Hippocampal formation (tissue), 2 donors: ENCODE results near the gene TRANK1.

Experiments
- DNase-seq, 2 donors: peaks; one replicate each; lab custom pipeline; 2025; lab: John Stamatoyannopoulos, UW

Gene TRANK1

DNA sequence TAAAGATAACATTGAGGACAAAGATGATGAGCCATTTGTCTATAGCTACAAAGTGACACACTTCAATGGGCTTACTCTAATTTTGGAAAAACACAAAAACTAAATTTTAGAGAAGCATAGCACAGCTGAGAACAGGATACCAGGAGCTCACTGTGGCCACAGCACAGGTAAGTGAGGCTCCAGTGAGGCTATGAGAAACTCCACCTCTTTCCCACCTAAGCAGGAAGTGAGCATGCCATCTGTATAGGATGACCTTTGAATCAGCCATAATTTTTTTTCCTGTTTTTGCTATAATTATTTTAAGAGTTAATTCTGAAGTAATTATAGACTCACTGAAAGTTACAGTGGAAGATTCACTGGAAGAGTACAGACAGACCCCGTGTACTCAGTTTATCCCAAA, 98.4 kb downstream of the TRANK1 start:
- DNase-seq, result no peak

GRCh38 chr3:36843065-36844051, 101.5 kb downstream of the TRANK1 start:
- peak in 1 of 2 donors; percentile 1 for DNase-seq

DNA sequence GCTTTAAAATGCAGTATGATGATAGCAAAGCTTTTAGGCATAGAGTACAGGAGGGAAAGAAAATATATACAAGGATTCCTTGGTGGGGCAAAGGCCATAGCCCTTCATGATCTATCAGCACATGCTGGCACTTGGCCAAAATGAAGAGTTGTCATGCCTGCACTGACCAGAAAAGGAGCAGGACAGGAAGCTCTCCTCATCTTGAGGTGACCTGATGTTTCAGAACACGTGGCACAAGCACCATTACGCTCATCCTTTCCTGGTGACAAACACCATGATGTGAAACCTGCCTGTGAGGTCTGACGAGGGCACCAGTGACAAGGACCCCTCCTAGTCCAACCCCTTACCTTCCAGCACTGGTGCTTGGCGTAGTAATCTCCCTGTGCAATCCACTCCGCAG, 102.6 kb downstream of the TRANK1 start:
- DNase-seq, result no peak

DNA sequence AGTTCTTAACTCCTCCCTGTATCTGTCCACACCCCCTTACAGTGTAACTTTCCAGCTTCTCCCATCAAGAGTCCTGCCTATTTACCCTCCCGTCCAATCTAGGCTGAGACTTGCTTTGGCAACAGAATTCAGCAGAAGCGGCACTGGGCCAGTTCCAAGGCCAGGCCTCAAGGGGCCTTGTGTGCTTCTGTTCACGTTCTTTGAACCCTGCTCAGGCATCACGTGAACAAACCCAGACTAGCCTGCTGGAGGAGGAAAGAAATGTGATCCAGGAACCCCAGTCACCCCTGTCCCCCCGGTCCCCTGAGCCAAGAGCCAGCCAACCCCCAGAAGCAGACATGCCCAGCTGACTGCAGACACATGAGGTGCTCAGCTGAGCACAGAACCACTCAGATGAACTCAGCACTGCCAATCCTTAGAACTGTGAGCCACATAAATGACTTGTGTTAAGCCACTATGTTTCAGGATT, 104.4 kb downstream of the TRANK1 start:
- DNase-seq, result no peak

DNA sequence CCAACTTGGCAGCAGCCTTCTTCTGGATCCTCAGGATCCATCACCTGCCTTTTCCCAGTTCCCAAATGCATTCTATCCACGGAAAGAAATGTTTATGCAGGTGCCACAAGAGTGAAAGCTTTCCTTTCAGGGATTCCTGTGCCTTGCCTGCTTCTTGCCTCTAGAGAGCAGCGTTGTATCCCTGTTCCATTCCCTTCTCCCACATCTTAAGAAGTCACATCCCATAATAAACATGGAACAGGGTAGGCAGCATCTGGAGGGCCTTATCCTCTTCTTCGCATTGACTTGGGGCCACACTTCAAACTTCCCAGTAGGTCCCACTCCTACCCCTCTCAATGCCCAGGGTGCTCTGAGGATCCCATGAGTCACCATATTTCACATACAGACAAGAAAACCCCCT, 107.8 kb downstream of the TRANK1 start:
- no peak for DNase-seq

DNA sequence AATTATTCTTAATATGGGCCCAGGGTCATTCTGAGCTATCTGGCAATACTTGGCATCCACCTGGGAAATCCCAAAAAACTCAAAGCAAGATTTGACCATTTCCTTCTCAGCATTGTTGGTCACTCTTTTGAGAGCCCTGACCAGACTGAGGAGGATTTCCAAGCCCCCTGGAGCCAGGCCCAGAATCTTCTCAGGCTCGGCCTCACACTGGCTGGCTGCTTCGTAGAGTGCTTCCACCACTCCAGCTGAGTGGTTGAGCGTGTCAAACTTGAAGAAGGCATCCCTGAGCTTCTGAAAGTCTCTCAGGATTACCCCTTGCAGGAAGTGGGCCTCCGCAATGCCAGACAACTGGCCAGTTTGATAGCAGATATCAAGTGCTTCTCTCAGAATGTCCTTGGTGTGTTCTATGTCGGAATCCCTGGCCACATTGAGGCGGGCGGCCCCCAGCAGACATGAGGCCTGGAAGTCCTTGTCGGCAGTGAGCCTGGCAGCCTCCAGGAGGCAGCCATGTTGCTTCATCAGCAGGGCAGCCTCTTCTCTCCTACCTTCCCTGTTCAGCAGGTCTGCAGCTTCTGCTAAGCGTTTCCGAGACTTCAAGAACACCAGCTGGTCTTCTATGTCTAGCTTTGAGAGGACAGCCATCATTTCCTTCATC, 111.6 kb downstream of the TRANK1 start:
- DNase-seq, result no peak

- DNase-seq, result no peak
These were observed 112.4 kb downstream of the TRANK1 start for GRCh38 chr3:36832406-36832805.

- no peak for DNase-seq
These were observed 117.7 kb downstream of the TRANK1 start for GRCh38 chr3:36827133-36827532.

GRCh38 chr3:36826240-36826639, 118.6 kb downstream of the TRANK1 start:
- DNase-seq, result no peak

DNA sequence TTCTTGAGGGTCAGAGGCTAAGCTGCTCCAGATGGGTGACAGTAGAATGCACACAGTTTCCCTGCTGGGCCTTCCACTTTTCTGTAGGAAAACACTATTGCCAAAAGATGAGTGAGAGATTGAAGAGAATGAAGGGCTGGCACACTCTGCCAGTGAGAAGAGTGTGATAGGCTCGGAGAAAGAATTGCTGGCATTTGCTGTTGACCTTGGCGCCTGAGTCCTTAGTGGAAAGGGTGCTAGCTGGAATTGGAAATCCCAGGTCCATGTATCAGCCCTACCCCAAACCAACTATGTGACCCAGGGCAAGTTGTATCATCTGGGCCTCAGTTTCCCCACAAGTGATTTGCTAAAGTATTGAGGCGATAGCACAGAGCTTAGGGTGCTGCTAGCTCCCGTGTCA, 120.4 kb downstream of the TRANK1 start:
- DNase-seq, result no peak

DNA sequence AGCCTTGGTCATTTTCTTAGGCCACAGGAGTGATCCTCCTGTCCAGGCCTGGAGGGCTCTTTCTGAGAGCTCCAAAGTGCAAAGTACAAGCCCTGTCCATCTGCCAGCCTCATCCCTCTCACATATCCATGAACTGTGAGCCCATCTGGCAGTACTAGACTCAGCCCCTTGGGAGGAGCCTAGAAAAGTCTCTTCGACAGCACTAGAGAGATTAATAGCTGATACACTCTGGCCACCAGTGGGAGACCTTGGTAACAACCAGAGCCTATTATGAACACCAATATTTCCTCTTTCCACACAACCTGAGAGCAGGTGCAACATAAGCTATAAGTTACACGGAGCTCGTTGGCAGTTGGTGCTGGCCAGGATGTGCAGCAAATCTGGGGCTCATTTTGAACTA, 121.0 kb downstream of the TRANK1 start:
- no peak for DNase-seq

- DNase-seq, result no peak
These were observed 124.8 kb downstream of the TRANK1 start for GRCh38 chr3:36820083-36820482.

- no peak for DNase-seq
These were observed 126.9 kb downstream of the TRANK1 start for GRCh38 chr3:36817806-36818533.

- no peak for DNase-seq
These were observed 129.5 kb downstream of the TRANK1 start for GRCh38 chr3:36815375-36815774.

GRCh38 chr3:36814776-36815175, 130.1 kb downstream of the TRANK1 start:
- DNase-seq, result no peak

GRCh38 chr3:36814066-36814717, 130.7 kb downstream of the TRANK1 start:
- DNase-seq, result no peak

DNA sequence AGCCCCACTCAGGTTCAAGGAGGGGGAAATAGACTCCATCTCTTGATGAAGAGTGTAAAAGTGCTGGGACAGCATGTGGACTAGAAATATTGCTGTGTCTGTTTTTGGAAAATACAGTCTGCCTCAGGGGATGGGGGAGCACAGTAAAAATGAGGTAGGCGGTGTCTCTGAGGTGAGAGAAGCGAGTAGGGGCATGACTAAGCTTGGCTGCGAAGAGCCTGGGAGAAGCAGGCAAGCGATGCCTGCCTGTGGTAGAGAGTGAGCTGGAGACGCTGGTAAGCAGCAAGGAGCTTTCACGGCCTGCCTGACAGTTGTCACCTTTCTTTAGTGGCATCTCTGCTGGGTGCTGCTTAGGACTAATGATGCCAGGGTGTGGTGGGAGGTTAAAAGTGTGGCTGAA, 131.5 kb downstream of the TRANK1 start:
- peak in 1 of 2 donors; percentile 16 for DNase-seq

GRCh38 chr3:36812240-36812639, 132.6 kb downstream of the TRANK1 start:
- no peak for DNase-seq

DNA sequence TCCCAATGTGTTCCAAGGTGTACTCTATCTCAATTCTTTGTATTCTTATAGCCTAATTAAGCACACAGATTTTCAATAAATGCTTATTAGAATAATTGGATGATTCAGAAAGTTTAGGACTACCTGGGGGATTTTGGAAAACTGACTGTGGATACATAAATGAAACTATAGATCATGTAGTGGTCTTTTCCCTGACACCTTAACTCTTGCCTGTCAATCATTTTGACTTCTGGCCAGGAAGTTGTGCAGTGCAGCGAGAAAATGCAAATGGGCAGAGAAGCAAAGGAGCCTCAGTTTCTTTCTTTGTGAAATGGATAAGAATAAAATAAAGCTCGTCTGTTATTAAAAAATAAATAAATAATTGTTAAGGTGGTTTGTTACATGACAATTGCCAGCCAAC, 133.1 kb downstream of the TRANK1 start:
- no peak for DNase-seq

DNA sequence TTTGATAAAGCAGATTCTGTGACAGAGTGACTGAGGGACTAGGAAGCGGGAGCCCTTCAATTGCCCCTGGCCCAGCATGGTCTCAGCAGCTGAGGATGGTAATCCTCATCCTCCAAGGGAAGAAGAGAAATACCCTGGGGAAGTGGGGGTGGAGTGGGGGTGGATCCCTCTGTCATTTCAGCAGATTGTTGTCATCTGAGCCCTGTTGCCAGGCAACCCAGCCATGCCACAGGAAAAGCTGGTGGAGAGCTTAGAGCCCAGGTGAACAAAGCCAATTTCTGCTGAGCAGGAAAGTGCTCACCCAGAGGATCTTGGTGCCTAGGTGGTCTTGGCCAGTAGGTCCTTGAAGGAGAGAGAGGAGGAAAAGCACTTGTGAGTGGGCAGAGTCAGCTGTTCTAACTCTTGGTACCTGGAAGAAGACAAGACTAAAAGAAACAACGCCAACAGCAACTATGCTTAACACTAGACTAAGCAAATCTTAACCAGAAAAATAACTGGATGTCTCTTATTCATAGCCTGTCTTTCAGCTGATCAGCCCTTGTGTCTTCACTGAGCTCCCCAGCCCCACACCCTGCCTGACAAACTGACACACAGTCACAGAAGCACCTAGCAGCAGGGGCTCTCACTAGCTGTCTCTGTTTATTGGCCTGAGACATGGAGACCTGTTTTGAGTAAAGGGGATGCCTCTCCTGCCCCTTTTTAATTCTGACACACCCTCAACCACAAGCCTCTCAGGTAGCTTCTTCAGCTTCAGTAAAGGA, 140.4 kb downstream of the TRANK1 start:
- DNase-seq, result no peak
